Fibroblast of skin of scalp (primary cell): ENCODE data around the gene PRKCZ.
"Not testable (repeated sequence)": the region's sequence is repeated elsewhere in the genome, so short reads cannot be mapped to it uniquely, and the experiment has no call there.

ENCODE experiments used
- DNase-seq: peaks from one replicate; pipeline ENCODE4 v3.0.0-alpha.2; 2013

PRKCZ gene

DNA sequence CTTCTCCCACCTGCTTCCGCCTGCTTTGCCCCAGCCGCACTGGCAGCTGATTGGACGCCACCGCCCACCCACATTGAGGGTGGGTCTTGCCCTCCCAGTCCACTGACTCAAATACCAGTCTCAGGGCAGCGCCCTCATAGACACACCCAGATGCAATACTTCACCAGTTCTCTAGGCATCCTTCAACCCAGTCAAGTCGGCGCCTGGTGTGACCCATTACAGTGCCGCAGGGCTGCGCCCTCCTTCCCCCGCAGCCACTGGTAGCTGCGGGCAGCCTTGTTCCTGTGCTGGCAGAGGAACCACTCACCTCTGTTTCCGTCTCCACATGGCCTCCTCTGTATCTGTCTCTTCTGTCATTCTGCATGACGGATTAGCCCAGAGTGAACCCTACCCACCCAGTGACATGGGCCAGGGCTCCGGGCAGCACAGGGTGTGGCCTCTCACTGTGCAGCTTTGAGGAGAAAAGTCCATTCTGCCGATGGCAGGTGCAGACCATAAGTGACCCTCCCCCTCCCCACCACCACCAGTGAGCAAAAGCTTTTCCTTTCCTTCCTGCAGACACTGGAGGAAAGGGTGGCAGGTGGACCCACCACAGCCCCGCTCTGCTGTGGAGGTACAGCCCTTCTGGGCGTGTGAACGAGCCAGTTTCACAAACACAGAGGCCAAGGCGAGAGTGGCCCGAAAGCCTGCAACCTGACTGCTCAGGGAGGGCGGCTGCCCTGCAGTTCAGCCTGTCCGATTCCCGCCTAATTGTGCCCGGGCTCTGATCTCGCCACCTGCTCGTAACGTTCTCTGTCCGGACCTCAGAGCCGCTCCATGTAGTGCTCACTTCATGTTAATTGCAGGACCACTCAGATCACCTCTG, 87.3 kb downstream of the PRKCZ start:
- no peak for DNase-seq

DNA sequence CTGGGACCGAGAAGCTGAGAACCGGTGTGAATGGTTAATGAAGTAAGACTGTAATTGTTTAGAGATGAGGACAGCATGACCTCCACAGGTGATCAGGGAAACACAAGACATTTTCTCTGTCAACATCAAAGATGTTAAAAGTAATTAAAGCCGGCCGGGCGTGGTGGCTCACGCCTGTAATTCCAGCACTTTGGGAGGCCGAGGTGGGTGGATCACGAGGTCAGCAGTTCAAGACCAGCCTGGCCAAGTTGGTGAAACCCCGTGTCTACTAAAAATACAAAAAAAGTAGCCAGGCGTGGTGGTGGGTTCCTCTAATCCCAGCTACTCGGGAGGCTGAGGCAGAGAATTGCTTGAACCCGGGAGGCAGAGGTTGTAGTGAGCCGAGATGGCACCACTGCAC, 88.9 kb downstream of the PRKCZ start:
- DNase-seq, result not testable (repeated sequence)

DNA sequence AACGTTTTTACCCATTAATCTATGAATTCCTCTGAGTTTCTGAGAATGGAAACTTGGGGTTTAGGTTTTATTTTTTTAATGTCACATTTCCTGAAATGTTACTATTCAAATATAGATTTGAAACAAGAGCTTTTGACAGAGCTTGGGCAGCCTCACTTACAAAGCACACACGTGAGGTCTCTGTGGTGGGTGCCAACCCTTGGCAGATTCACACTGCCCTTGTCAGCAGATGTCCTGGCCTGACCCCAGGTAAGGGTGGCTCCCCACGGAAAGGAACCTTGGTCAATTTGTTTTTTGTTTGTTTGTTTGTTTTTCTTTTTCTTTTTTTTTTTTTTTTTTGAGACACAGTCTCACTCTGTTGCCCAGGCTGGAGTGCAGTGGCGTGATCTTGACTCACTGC, 90.8 kb downstream of the PRKCZ start:
- DNase-seq, result no peak

DNA sequence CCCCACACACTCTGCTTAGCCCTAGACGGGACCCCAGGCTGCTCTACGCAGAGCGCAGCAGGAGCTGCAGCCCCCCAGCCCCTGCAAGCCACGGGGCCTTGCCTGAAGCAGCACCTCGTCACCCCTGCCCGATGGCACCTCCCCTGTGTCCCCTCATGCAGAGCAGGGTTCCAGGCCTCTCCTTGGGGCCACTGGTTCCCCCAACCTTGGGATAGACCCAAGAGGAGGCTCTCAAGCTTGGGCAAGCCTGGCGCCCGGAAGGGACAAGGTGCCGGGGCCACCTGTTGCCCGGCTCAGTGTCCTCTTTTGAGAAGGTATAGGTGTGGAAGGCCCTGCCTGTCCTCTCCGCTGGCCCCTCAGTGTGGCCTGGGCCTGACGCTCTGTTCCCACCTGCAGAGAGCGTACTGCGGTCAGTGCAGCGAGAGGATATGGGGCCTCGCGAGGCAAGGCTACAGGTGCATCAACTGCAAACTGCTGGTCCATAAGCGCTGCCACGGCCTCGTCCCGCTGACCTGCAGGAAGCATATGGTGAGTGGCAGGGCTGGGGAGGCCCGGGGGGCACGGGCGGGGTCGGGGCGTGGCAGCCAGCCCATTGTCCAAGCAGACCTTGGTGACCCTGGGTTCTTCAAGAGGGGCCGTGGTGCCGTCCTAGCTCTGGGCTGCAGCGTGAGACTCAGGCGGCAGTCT, 93.7 kb downstream of the PRKCZ start:
- DNase-seq, result no peak

DNA sequence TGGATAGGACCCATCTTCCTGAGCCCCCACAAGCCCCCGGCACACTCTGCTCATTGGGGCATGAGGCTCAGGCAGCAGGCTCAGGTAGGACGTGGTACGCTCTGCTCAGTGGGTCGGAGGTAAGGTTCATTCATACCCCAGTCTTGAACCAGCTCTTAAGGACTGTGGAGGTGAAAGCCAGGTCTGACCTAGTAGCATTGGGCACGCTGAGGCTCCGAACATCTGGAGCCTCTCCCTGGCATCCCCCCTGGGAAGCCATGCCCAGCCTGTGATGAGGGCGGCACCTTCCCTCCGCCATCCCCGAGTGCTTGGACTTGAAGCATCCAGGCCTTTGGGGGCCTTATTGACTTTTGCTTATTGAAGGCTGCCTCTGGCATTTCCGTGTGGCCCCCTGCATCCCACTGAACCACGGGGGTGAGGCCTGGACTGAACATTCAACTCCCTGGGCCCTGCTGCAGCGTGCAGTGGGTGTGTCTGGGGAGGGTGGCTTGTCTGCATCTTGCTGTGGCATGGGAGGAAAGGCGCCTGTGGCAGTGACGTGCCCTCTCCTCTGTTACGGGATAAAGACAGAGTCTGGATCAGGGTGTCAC, 94.4 kb downstream of the PRKCZ start:
- no peak for DNase-seq

DNA sequence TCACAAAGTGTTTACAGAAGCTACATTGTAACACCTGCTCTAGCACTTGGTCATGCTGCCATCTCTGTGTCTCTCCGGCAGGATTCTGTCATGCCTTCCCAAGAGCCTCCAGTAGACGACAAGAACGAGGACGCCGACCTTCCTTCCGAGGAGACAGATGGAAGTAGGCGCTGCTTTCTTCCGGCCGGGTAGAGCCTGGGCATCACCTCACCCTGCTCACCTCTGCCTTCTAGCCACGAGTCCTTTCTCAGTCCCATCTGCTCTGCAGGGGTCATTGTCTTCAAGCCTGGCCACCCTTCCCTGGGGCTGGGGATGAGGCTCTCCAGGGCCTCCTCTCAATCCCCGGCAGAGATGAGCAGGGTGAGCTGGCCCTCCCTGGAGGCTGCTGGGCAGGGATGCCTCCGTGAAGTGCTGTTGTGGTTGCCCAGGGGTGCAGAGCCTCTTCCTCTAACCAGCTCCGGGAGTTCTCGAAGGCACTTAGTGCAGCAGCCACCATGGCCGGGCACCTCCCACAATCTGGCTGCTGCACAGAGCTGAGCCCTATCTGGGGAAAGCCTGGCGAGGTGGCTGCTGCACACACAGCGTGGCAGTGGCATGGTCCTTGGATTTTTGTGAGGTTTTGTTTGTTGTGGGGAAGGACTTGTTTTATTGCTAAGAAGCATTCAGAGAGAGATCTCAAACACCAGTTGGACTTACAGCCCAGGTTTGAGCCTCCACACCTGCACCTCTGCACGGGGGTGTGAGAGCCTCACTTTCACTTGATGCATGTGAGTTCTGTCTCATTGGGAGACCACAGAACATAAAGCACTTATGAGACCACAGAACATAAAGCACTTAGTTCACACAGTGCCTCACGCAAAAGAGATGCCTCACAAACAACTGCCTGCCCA, 96.0 kb downstream of the PRKCZ start:
- no peak for DNase-seq

DNA sequence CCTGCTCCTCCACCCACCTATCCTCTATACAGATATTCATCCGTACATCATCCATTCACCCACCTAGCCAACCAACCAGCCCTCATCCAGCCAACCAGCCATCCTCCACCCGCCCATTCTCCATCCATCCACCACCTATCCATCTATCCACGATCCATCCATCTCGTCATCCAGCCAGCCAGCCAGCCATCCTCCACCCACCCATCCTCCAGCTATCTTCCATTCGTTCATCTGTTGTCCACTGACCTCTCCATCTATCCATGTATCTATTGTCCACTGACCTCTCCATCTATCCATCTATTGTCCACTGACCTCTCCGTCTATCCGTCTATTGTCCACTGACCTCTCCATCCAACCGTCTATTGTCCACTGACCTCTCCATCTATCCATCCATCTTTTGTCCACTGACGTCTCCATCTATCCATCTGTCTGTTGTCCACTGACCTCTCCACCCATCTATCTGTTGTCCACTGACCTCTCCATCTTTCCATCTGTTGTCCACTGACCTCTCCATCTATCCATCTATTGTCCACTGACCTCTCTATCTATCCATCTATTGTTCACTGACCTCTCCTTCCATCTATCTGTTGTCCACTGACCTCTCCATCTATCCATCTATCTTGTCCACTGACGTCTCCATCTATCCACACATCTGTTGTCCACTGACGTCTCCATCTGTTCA, 96.8 kb downstream of the PRKCZ start:
- no peak for DNase-seq

DNA sequence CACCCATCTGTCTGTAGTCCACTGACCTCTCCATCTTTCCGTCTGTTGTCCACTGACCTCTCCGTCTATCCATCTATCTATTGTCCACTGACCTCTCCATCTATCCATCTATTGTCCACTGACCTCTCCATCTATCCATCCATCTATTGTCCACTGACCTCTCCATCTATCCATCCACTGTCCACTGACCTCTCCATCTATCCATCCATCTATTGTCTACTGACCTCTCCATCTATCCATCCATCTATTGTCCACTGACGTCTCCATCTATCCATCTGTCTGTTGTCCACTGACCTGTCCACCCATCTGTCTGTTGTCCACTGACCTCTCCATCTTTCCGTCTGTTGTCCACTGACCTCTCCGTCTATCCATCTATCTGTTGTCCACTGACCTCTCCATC, 97.7 kb downstream of the PRKCZ start:
- not testable (repeated sequence) for DNase-seq

DNA sequence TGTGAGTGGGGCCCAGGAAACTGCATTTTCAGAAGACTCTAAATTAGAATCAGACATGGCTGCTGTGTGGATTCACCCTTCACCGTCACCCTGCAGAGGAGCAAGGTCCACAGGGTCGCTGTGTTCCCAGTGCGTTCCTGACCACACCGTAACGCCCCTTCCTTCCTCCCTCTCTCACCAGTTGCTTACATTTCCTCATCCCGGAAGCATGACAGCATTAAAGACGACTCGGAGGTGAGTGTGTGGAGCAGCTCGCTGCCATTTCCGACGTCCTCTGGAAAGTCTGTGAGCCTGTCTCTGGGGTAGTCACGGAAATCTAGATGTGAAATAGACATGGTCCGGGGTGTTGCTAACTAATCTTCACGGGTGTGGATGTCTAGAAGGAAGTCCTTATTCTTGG, 98.5 kb downstream of the PRKCZ start:
- no peak for DNase-seq

DNA sequence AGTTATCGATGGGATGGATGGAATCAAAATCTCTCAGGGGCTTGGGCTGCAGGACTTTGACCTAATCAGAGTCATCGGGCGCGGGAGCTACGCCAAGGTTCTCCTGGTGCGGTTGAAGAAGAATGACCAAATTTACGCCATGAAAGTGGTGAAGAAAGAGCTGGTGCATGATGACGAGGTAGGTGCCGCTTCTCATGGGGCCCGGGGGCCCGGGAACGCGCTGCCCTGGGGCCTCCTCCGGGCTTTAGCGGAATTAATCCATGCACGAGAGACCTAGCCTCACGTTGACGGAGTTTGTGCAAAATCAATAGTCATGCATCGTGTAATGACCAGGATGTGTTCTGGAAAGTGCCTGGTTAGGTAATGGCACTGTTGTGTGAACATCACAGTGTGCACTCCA, 100.6 kb downstream of the PRKCZ start:
- no peak for DNase-seq

DNA sequence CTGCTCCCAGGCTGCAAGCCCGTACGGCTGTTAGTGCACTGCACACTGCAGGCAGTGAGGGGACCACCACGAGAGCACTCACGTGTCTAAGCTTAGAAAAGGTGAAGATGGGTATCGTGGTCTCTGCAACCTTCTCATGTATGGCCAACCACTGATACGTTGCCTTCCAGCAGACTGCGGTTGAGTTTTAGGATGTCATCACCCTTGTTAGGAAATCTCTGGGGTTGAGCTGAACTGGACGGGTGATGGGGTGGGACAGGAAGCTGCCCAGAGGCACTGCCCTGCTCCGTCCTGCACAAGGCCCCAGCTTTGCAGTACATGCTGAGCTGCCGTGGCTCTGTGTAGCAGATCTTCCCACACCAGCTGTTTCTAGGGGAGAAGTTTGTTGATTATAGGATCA, 101.0 kb downstream of the PRKCZ start:
- no peak for DNase-seq

DNA sequence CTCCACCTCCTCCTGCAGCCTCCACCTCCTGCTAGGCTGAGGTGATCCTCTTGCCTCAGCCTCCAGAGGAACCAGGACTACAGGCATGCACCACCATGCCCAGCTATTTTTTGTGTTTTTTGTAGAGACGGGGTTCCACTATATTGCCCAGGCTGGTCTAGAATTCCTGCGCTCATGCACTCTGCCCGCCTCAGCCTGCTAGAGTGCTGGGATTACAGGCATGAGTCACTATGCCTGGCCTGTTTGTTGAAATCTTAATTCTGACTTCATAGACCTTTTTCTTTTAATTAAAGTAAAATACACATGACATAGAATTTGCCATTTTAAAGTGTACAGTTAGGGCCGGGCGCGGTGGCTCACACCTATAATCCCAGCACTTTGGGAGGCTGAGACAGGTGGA, 101.7 kb downstream of the PRKCZ start:
- DNase-seq, result no peak

DNA sequence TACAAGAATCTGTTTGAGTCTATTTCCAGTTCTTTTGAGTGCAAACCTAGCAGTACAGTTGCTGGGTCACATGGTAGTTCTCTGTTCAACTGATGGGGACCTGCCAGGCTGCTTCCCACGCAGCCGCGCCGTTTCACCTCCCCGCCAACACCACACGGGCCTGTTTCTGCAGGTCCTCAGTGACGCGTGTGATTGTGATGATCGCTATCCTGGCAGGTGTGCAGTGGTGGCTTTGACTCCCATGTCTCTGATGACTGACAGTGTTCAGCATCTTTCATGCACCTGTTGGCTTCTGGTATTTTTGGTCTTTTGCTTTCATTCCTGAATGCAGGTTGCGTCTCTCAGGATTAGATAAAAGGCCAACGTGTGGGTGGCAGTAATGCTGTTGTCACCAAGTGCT, 102.7 kb downstream of the PRKCZ start:
- no peak for DNase-seq

DNA sequence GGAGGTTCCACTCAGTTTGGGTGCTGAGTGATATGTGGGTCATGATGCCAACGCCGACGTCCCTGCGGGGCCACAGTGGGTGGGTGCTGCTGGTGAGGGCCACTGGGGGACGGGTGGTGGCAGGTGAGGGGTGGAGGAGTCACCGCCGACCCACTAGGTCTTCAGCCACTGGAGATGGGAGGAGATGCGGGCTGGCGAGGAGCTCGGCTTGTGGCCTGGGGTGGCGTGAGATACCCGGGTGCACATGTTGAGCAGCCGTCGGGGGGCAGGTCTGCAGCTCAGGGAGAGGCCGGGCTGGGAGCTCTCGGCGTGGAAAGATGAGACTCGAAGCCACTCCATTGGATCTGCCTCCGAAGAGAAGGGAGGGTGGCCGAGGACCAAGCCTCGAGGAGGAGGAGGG, 103.8 kb downstream of the PRKCZ start:
- no peak for DNase-seq

DNA sequence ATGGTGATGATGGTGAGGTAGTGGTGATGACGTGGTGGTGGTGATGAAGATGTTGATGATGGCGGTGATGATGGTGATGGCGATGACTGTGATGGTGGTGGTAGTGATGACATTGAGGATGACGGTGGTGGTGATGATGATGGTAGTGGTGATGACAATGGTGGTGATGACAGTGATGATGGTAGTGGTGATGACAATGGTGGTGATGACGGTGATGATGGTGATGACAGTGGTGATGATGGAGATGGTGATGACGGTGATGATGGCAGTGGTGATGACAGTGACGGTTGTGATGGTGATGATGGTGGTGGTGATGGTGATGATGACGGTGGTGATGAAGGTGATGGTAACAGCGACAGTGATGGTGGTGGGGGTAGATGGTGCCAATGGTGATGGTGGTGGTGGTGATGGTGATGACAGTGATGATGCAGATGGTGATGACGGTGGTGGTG, 105.0 kb downstream of the PRKCZ start:
- DNase-seq, result no peak

DNA sequence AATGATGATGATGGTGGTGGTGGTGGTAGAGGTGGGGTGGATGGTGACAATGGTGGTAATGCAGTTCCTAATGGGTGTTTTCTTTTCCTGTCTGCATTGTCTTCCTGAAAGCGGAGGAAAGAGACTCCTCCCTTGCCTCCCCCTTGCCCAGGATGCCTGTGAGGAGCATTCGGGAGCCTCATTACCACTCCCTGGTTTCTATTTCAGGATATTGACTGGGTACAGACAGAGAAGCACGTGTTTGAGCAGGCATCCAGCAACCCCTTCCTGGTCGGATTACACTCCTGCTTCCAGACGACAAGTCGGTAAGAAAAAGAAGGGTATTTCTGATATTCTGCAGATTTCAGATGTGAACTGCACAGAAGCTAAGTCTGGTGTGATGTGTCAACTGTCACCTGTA, 105.6 kb downstream of the PRKCZ start:
- no peak for DNase-seq

DNA sequence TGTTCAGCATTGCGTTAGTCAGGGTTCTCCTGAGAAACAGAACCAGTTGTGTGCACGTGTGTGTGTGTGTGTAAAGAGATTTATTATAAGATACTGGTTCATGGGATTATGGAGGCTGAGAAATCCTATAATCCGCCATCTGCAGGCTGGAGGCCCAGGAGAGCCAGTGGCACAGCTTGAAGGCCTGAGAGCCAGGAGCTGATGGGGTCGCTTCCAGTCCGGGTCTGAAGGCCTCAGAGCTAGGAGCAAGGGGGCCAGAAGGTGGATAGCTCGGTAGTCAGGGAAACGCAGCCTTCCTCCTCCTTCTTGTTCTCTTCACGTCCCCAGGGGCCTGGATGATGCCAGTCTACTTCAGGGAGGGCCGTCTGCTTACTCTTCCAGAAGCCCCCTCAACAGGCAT, 106.7 kb downstream of the PRKCZ start:
- DNase-seq, result no peak

DNA sequence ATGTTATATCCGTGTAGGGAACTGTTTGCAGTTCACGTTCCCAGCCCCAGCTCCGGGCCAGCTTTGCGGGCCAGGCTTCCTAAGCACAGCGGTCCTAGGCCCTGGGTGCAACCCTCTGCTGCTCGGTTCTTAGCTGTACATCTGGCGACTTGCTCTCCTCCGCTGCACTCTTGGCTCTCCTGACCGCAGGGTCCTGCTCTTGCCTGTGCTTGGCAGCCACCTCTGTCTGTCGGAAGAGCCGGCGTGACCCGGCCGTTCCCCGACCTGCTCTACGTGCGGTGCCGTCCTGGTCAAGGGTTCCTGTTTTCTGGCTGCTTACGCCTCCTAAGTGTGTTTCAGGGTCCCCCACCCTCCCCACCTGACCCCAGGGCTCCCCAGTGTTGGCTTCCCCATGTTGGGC, 107.6 kb downstream of the PRKCZ start:
- DNase-seq, result no peak

DNA sequence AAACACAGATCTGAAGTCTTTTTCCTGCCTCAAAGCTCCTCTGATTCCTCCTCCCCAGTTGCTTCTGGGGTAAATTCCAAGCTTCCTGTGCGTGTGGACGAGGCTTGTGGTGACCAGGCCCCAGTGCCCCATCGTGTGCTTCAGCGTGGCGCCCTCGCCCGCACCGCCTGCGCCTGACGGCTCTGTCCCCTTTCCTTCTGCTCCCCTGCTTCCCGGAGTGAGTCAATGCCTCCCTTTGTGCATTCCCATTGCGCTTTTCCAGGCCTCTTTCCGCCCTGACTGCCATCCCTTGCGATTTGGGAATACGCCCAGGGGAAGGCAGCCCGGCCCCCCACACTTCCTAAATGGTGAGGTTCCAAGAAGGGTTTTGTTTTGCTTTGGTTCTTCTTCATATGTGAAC, 108.1 kb downstream of the PRKCZ start:
- no peak for DNase-seq

DNA sequence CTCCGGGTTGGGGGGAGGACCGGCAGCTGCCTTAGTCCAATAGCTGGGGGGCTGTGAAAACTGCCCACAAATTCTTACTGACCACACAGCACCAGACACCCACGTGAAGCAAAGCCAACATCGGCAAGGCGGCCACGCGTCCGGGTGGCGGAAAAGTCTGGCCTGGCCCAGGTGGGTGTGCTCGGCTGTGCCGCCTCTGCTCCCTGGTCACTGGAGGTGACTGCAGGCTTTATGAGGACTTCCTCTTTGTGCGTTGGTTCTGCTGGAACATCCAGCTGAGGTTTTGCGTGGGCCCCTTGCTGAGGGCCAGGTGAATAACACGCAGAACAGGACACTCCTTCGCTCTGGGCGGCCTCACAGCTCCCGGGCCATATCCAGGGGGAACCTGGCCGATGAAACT, 108.9 kb downstream of the PRKCZ start:
- no peak for DNase-seq

DNA sequence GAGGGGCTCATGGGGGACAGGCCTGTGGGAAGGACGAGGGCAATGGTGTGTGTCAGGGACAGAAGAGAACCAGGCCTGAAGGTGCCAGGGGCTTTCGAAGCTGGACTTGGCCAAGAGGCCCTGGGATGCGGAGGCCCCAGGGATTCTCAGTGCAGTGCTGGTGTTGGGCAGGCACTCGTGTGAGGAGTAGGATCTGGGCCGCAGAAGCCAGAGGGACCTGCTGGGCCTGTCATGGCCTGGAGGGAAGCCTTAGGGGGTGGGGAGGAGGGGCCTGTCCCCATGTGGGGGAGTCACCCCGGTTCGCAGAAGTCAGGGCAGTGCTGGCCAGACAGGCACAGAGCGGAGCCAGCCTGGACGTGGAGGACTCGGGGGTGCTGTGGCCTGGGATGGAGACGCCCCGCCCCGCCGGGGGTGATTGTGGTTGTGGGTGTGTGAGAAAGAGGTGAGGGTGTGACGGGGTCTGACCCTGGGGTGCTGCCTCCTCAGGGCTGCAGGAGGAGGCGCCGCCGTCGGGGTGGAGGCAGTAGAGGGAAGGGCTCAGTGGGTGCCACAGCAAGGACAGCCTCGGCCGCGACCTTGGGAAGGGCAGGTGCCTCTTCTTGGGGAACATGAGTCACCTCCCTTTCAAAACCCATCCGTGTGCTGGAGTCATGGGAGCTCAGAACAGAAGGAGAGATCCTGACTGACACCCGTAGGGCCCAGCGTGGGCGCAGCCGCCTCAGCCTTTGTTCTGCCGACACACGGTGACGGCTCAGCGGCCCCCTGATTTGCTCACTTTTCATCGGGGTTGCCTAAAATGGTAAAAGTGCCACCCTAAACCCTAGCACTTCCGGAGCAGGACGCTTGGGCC, 110.5 kb downstream of the PRKCZ start:
- DNase-seq, result no peak
